GM18870 (cell line): ENCODE measurements around the gene ZNF583.

Source experiments
- ATAC-seq: cut with Tn5 transposase; IDR thresholded peaks from one replicate; pipeline ENCODE4 v1.9.1; 2021; ENCODE audit warnings: moderate library complexity; ENCODE audit not compliant: unreplicated experiment

Gene ZNF583

DNA sequence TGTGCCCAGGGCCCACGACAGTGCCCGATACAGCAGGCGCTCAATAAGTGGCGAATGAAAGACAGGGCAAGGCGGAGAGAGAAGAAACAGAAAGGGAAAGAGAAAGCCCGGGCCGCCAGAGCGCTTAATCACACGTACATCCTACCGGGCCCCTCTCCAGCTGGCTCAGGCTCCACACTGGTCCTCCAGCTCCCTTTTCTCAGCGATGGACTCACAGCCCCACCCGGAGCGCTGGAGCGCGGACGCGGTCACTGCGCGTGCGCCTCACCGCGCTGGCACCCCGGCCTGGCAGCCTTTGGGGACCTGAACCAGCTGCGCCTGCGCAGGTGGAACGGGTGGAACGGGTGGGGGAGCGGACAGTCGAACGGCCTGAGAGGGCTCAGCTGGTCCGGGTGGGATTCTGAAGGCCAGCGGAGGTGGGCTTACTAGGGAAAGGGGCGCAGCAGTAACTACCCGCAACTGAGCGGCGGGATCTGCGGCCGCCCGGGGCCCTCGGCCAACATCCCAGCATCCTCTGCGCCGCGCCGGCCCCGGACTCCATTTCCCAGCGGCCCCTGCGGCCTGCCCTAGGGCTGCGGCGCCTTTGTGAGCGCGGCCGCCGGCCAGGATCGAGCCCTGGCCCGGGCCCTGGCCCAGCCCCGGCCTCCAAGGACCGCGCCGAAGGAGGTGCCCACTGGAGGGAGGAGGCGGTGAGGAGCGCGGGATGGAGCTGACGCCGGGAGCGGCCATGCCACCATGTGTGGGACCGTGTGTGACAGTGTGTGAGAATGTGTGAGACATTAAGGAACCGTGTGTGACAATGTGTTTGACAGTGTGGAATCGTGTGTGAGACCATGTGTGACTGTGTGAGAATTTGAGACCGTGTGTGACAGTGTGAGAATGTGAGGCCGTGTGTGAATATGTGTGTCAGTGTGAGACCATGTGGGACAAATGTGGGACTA is at the start of gene ZNF583:
Gene ZNF583 (plus strand): TSS at position 569 of the 941 bp plus-strand sequence. CDS start 2,783 bp downstream, outside the sequence.
- peak; percentile 54 for ATAC-seq

DNA sequence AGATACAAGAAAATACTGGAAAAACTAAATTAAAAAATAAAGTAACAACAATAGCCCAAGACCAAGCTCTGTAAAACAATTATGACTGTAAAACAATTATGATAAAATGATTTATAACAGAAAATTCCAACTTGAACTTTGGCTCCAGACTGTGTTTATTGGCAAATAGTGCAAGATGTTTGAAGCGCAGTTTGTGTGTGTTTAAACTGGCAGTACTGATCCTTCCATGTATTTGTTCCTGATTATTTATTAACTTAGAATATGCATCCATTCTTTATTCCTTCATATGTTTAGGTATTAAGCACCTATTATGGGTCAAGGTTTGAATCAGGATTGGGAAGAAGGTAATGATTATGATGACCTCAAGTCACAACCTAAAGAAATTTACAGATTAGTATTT is 48.6 kb upstream of the ZNF583 start:
- no peak for ATAC-seq

GRCh38 chr19:56356944-56357343 is 47.2 kb upstream of the ZNF583 start:
- no peak for ATAC-seq

DNA sequence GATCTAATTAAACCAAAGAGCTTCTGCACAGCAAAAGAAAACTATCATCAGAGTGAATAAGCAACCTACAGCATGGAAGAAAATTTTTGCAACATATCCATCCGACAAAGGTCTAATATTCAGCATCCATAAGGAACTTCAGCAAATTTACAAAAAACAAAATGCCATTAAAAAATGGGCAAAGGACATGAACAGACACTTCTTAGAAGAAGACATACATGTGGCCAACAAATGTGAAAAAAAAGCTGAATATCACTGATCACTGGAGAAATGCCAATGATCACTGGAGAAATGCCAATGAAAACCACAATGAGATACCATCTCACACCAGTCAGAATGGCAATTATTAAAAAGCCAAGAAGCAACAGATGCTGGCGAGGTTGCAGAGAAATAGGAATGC is 43.3 kb upstream of the ZNF583 start:
- ATAC-seq, result no peak

DNA sequence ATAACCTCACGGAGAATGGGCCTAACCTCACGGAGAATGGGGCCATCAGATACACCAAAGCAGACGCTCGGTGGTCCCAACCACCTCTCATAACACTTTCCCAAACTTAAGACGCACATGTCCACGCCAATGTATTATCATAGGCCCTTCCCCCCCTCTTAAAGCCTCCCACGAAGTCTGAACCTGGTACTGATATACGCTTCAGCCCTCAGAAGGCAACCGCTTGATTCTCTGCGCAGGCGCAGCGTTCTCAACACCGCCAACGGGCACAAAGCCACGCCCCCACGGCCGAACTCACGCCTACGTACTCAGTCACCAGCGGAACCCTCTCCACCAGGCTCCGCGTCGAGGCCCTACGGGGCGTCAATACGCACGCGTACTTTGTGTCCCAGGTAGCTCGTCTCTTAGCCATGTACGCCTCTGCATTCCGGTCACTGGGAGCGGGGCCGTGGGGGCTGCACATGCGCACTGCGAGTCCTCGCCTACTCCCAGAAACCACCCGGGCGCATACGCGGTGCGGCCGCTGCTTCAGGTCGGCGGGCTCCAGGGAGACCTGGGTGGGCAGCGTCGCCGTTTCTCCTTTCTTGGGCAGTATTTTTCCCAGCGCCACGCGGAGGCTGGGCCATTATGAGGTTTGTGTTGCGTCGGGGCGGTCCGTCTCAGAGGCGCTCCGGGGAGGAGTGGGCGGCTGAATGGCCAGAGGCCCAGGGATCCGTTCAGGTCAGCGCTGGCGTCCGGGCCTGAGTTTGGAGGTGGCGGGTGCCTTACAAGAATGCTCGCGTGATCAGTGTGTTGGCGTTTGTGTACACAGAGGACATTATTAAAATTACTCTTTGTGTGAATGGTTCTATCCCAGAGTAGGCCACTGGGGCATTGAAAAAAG is 36.1 kb upstream of the ZNF583 start:
- no peak for ATAC-seq

DNA sequence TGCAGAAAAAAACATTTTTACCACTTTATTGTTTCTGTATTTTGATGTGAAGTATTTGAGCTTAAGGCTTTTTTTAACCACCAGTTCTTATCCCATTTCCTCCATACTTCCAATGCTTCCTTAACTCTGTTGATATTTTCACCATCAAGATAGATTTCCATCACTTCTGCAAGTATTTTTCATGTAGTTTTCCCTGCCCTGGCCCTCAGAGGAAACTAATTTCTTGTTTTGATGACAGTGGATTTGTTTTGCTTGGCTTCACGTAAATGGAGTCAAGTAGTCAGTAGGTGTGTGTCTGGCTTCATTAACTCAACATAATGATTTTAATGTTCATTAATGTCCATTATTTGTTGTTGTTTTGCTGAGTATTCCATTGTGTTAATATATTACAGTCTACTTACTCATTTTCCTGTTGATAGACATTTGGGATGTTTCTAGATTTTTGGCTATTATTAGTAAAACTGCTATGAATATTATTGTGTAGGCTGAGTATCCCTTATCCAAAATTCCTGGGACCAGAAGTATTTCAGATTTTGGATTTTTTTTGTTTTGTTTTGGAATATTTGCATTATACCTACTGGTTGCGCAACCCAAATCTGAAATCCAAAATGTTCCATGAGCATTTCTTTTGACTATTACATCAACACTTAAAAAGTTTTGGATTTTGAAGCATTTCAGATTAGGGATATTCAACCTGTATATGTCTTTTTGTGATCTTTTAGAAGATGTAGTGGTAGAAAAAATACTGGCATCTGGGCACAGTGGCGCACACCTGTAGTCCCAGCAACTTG is 34.1 kb upstream of the ZNF583 start:
- ATAC-seq, result no peak

GRCh38 chr19:56372281-56372680 is 31.9 kb upstream of the ZNF583 start:
- ATAC-seq, result no peak

DNA sequence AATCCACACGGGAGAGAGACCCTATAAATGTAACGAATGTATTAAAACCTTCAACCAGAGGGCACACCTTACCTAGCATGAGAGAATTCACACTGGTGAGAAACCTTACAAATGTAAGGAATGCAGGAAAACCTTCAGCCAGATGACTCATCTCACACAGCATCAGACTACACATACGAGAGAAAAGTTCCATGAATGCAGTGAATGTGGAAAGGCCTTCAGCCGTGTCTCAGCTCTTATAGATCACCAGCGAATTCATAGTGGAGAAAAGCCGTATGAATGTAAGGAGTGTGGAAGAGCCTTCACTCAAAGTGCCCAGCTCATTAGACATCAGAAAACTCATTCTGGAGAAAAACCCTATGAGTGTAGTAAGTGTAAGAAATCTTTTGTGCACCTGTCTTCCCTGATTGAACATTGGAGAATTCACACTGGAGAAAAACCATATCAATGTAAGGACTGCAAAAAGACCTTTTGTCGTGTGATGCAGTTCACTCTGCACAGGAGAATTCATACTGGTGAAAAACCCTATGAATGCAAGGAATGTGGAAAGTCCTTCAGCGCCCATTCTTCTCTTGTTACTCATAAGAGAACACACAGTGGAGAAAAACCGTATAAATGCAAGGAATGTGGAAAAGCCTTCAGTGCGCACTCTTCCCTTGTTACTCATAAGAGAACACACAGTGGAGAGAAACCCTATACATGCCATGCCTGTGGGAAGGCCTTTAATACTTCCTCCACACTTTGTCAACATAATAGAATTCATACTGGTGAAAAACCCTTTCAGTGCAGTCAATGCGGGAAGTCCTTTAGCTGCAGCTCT is 26.8 kb upstream of the ZNF583 start:
- ATAC-seq, result no peak

DNA sequence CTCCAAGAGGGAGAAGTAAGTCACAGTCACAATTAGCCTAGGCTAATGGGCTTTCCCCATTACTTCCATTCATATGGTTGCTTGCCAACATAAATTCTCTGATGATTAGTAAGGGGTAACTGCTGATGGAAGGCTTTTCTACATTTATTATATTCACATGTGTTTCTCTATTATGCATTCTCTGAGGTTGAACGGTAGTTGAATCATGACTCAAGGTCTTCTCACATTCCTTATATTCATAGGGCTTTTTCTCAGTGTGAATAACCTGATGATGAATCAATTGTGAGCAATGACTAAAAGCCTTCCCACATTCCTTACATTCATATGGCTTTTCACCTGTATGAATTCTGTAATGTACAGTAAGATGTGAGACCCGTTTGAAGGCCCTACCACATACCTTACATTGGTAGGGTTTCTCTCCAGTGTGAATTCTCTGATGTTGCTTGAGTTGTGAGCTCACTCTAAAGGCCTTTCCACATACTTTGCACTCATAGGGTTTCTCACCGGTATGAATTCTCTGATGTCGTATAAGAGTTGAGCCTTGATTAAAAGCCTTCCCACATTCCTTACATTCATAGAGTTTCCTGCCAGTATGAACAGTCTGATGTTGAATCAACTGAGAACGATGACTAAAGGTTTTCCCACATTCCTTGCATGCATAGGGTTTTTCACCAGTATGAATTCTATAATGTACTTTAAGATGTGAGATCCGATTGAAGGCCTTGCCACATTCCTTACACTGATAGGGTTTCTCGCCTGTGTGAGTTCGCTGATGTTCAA is 20.1 kb upstream of the ZNF583 start:
- no peak for ATAC-seq

GRCh38 chr19:56393119-56394012 is 10.8 kb upstream of the ZNF583 start, which contains the start of gene ZNF582:
ZNF582 (minus strand) TSS chr19:56393534; CDS start chr19:56391752, 1,782 bp downstream.
- ATAC-seq, result peak; percentile 64

GRCh38 chr19:56398809-56399208 is 5.3 kb upstream of the ZNF583 start:
- no peak for ATAC-seq

DNA sequence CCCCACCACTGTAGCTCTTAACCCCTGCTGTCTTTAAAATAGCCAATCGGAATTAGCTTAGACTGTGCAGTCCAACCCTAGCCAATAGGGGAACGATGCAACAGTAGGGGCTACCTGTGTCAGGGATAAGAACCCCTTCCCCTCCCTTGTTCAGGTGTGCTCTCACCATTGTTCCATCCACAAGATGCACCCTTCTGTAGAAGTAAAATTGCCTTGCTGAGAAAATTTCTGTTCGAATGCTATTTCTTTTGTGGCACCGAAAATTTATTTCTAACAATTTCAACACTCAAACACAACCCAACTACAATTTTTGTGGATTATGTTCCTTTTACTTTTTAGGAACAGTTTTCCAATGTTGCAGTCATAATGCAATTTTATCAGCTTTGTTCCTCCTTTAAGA is 3.6 kb upstream of the ZNF583 start:
- ATAC-seq, result no peak

DNA sequence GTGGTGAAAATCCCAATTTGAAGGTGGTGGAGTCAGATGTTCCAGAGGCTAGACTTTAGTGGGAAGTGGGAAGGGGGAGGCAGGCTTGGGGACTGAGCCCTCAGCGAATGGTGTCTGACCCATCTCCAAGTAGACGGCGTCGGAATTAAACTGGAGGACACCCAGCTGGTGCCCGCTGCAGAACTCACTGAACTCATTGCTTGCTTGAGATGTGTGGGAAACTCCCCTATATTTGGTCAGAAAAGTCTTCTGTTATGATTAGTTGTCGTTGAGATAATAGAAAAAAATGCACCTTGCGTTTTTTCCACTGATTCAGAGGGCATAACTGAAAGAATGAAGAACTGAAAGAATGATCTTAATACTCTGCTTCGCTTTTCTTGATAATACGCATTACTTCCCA is 871 bp upstream of the ZNF583 start:
- peak; percentile 4 for ATAC-seq

- ATAC-seq, result no peak
Measured at GRCh38 chr19:56404705-56405056, 549 bp downstream of the ZNF583 start.

DNA sequence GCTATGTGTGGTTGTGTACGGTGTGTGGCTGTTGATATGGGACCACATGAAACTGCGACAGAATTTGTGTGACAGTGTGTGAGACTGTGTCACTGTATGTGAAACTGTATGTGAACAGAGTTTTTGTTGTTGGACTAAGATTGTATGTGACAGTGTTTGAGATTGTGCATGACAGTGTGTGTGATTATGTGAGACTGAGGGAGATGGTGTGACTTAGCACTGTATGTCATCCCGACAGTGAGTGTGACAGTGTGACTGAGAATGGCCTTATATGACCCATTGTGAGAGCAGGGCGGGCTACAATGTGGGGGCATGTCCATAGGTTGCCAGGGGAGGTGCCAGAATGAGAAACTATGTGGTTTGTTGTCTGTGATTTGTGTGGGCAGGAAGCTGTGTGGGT is 930 bp downstream of the ZNF583 start:
- no peak for ATAC-seq

DNA sequence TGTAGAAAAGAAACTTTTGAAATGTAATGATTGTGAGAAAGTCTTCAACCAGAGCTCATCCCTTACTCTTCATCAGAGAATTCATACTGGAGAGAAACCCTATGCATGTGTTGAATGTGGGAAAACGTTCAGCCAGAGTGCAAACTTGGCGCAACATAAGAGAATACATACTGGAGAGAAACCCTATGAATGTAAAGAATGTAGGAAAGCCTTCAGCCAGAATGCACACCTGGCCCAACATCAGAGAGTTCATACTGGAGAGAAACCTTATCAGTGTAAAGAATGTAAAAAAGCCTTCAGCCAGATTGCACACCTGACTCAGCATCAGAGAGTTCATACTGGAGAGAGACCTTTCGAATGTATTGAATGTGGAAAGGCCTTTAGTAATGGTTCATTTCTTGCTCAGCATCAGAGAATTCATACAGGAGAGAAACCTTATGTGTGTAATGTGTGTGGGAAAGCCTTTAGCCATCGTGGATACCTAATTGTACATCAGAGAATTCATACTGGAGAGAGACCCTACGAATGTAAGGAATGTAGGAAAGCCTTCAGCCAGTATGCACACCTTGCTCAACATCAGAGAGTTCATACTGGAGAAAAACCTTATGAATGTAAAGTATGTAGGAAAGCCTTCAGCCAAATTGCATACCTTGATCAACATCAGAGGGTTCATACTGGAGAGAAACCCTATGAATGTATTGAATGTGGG is 19.3 kb downstream of the ZNF583 start:
- no peak for ATAC-seq

DNA sequence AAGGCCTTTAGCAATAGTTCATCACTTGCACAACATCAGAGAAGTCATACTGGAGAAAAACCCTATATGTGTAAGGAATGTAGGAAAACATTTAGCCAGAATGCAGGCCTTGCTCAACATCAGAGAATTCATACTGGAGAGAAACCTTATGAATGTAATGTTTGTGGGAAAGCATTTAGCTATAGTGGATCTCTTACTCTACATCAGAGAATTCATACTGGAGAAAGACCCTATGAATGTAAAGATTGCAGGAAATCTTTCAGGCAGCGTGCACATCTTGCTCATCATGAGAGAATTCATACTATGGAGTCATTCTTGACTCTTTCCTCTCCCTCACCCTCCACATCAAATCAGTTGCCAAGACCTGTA is 19.8 kb downstream of the ZNF583 start:
- ATAC-seq, result no peak
